ENCODE results near the gene PROX1.

PROX1 gene

GRCh38 chr1:213962508-213962907 is 25.3 kb upstream of the PROX1 start:
- H3K4me2 ChIP-seq (ENCODE audit: low read length) = no peak overlapping the region
- no peak overlapping the region for H3K4me3 ChIP-seq (ENCODE audit: low read depth, low read length, poor library complexity, severe bottlenecking)
- no peaks in the 10 kb centered on the region for H3K9me2 ChIP-seq (ENCODE audit: low read depth, low read length)
- no peak overlapping the region for H2AFZ ChIP-seq (ENCODE audit: low read length)
- no peaks in the 10 kb centered on the region for H3K79me2 ChIP-seq (ENCODE audit: insufficient read depth, low read length)
- no peaks in the 10 kb centered on the region for H4K20me1 ChIP-seq (ENCODE audit: insufficient read depth, low read length)
- no peaks in the 10 kb centered on the region for H3K4me1 ChIP-seq (ENCODE audit: insufficient read depth, low read length, severe bottlenecking)
- no peak overlapping the region for H3K9ac ChIP-seq (ENCODE audit: low read length)
- TF ChIP-seq EZH2 (IDR thresholded peaks at IDR 0.05; ENCODE audit: borderline replicate concordance, low read length) (no peak), CTCF (IDR thresholded peaks at IDR 0.05; ENCODE audit: low read length) (no peak)
- H3K27ac ChIP-seq (ENCODE audit: low read depth, low read length, poor library complexity, severe bottlenecking) = no peak overlapping the region
- H3K27me3 ChIP-seq (ENCODE audit: insufficient read depth, low read length) = no peaks in the 10 kb centered on the region
- no peaks in the 10 kb centered on the region for H3K36me3 ChIP-seq (ENCODE audit: insufficient read depth, low read length)
- no peaks in the 10 kb centered on the region for H3F3A ChIP-seq (ENCODE audit: insufficient read depth, low read length)
- no peaks in the 10 kb centered on the region for H3K9me3 ChIP-seq (ENCODE audit: low read length)

GRCh38 chr1:213966122-213966521 is 21.7 kb upstream of the PROX1 start:
- Histone ChIP-seq H3K79me2 (ENCODE audit: insufficient read depth, low read length) (no peaks in the 10 kb centered on the region), H3K9me2 (ENCODE audit: low read depth, low read length) (no peaks in the 10 kb centered on the region), H2AFZ (ENCODE audit: low read length) (no peak overlapping the region), H4K20me1 (ENCODE audit: insufficient read depth, low read length) (no peaks in the 10 kb centered on the region), H3K9me3 (ENCODE audit: low read length) (no peaks in the 10 kb centered on the region), H3K4me2 (ENCODE audit: low read length) (no peak overlapping the region), H3K27me3 (ENCODE audit: insufficient read depth, low read length) (no peaks in the 10 kb centered on the region), H3F3A (ENCODE audit: insufficient read depth, low read length) (no peaks in the 10 kb centered on the region), H3K36me3 (ENCODE audit: insufficient read depth, low read length) (no peaks in the 10 kb centered on the region), H3K4me1 (ENCODE audit: insufficient read depth, low read length, severe bottlenecking) (no peaks in the 10 kb centered on the region), H3K27ac (ENCODE audit: low read depth, low read length, poor library complexity, severe bottlenecking) (no peak overlapping the region), H3K4me3 (ENCODE audit: low read depth, low read length, poor library complexity, severe bottlenecking) (no peak overlapping the region), H3K9ac (ENCODE audit: low read length) (no peak overlapping the region)
- TF ChIP-seq EZH2 (IDR thresholded peaks at IDR 0.05; ENCODE audit: borderline replicate concordance, low read length) = no peak
- TF ChIP-seq CTCF (IDR thresholded peaks at IDR 0.05; ENCODE audit: low read length) = no peak

- TF ChIP-seq CTCF (IDR thresholded peaks at IDR 0.05; ENCODE audit: low read length) (no peak), EZH2 (IDR thresholded peaks at IDR 0.05; ENCODE audit: borderline replicate concordance, low read length) (no peak)
- Histone ChIP-seq H3K27ac (ENCODE audit: low read depth, low read length, poor library complexity, severe bottlenecking) (no peak overlapping the region), H3K9me2 (ENCODE audit: low read depth, low read length) (no peaks in the 10 kb centered on the region), H3K4me1 (ENCODE audit: insufficient read depth, low read length, severe bottlenecking) (no peaks in the 10 kb centered on the region), H3K27me3 (ENCODE audit: insufficient read depth, low read length) (no peaks in the 10 kb centered on the region), H3K4me2 (ENCODE audit: low read length) (no peak overlapping the region), H3K9me3 (ENCODE audit: low read length) (no peaks in the 10 kb centered on the region), H4K20me1 (ENCODE audit: insufficient read depth, low read length) (no peaks in the 10 kb centered on the region), H3K4me3 (ENCODE audit: low read depth, low read length, poor library complexity, severe bottlenecking) (no peak overlapping the region), H2AFZ (ENCODE audit: low read length) (no peak overlapping the region), H3K9ac (ENCODE audit: low read length) (no peak overlapping the region), H3K36me3 (ENCODE audit: insufficient read depth, low read length) (no peaks in the 10 kb centered on the region), H3F3A (ENCODE audit: insufficient read depth, low read length) (no peaks in the 10 kb centered on the region), H3K79me2 (ENCODE audit: insufficient read depth, low read length) (no peaks in the 10 kb centered on the region)
These were observed 19.5 kb upstream of the PROX1 start for GRCh38 chr1:213968146-213968825.
